ENCODE measurements around the gene CSNK1D. TPM values are rescaled to one million over a fixed set of nuclear protein-coding genes. Genes with fewer than 3 reads are reported as not detected.
A peak's percentile ranks its signal among the peaks of the same experiment; 100 is the strongest.

The CSNK1D gene
- total and polyA plus RNA-seq, 3 donors from 2014 or later, result 137 to 179 (median 178) TPM

DNA sequence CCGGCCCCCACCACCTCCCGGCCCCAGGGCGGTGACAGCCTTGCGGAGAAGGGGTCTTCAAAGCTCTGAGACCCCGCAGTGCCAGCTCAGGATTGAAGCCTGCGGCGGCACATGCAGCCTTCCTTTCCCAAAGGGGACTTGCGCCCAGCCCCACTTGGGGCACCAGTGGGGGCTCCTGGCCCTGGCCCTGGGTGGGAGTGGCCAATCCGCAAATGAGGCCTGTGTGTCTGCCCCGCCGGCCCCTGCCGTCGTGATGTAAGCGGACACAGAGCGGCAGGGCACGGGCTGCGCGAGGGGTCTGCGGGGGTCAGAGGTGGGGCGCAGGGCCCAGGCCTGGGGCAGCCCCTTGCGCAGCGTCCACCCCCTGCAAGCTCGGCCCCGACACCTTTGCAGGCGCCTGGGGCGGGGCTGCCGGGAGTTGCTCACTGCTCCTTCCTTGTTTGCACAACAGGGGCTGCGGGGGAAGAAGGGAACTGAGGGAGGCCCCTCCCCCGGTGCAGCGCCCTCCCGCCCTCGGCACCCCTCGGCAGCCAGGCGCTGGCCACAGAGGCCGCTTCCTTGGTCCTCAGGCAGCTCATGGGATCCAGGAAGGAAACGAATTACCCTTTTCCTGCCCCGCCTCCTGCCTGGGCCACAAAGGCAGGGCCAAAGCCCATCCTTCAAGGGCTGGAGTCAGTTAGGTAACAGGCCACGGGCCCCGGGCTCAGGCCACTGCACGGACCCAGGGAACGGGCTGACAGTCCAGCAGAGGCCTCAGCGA is 41.8 kb downstream of the CSNK1D start:
- Histone ChIP-seq H3K4me1 (peaks cover 67% of the 10 kb centered on the region), H3K36me3 (ENCODE audit: low read depth, missing control alignments) (no peaks in the 10 kb centered on the region), H3K9me3 (no peaks in the 10 kb centered on the region), H3K4me3 (peak overlapping the region; percentile 53 to 77), H3K27ac (peak overlapping the region; percentile 90 to 94), H3K27me3 (no peaks in the 10 kb centered on the region)
- 0 to 10% methylated on average over 3 to 26 of the region's 42 CpGs for WGBS, 2 donors
- peak; percentile 76 for DNase-seq
- TF ChIP-seq, protein P1, sequence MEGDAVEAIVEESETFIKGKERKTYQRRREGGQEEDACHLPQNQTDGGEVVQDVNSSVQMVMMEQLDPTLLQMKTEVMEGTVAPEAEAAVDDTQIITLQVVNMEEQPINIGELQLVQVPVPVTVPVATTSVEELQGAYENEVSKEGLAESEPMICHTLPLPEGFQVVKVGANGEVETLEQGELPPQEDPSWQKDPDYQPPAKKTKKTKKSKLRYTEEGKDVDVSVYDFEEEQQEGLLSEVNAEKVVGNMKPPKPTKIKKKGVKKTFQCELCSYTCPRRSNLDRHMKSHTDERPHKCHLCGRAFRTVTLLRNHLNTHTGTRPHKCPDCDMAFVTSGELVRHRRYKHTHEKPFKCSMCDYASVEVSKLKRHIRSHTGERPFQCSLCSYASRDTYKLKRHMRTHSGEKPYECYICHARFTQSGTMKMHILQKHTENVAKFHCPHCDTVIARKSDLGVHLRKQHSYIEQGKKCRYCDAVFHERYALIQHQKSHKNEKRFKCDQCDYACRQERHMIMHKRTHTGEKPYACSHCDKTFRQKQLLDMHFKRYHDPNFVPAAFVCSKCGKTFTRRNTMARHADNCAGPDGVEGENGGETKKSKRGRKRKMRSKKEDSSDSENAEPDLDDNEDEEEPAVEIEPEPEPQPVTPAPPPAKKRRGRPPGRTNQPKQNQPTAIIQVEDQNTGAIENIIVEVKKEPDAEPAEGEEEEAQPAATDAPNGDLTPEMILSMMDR (IDR thresholded peaks at IDR 0.05), result no peak
- TF ChIP-seq POLR2A (IDR thresholded peaks at IDR 0.05), result no peak
- intact Hi-C loops (cut with DNase I; ENCODE audit: low total_unique reads), result no loop called here

DNA sequence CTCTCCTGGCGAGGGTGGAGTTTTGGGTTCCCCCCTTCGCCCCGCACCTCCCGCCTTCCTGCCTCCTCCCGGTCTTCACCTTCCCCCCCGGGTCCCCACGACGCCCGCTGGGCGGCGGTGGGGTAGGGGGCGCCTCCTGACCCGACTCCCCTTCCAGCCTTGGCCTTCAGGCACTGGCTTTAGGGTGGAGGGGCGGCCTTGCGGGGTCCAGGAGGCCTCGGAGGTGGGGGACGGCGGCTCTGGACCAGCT is 42.3 kb downstream of the CSNK1D start:
- TF ChIP-seq POLR2A (IDR thresholded peaks at IDR 0.05), result no peak
- TF ChIP-seq, protein P1 (IDR thresholded peaks at IDR 0.05), result no peak
- H3K4me3 ChIP-seq, result peak overlapping the region; percentile 53 to 77
- intact Hi-C loops (cut with DNase I; ENCODE audit: low total_unique reads), result no loop called here
- H3K36me3 ChIP-seq (ENCODE audit: low read depth, missing control alignments), result no peaks in the 10 kb centered on the region
- no peaks in the 10 kb centered on the region for H3K9me3 ChIP-seq
- no peaks in the 10 kb centered on the region for H3K27me3 ChIP-seq
- DNase-seq, result no peak
- 0% methylated on average over 18 of the region's 18 CpGs; no CpG with 5 or more reads in 1 of the 2 donors for WGBS, 2 donors
- peaks cover 62% of the 10 kb centered on the region for H3K4me1 ChIP-seq
- H3K27ac ChIP-seq, result peak overlapping the region; percentile 90 to 94

DNA sequence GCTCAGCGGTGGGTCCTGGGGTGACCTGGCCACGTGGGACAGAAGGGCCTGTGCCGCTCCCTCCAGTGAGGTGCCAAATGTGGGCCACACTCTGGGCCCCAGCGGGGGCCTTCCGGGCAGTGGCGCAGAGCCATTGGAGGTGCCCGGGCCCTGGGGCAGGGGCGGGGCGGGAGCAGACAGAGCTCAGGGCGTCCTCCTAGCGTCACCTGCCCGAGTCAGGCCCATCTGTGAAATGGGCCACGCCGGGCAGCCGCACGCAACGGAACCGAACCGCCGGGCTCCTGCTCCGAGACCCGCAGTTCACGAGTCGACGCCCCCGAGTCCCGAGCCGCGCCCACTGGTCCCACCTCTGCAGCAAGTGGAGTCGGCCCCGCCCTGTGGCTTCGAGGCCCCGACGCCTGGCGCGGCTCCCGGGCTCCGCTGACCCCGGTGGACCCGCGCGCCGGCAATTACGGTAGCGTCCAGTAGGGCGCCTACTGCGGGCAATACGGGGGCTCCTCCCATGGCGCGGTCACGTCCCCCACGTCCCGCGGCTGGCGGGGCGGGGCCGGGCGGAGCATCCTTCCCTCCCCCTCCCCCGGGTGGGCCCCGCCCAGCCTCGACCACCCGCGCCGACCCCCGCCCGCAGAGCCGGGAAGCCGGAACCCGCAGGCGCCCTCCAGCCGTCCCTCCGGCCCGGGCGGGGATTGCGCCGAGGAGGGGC is 42.7 kb downstream of the CSNK1D start:
- no peaks in the 10 kb centered on the region for H3K27me3 ChIP-seq
- H3K4me3 ChIP-seq, result peak overlapping the region; percentile 53 to 77
- peaks cover 57% of the 10 kb centered on the region for H3K4me1 ChIP-seq
- intact Hi-C loops (cut with DNase I; ENCODE audit: low total_unique reads), result no loop called here
- no peak for TF ChIP-seq POLR2A (IDR thresholded peaks at IDR 0.05)
- TF ChIP-seq, protein P1 (IDR thresholded peaks at IDR 0.05), result peak; percentile 58 to 79 (median 69)
- WGBS, 2 donors, result 8% methylated on average over 69 of the region's 76 CpGs; no CpG with 5 or more reads in 1 of the 2 donors
- H3K27ac ChIP-seq, result peak overlapping the region; percentile 90 to 94
- H3K36me3 ChIP-seq (ENCODE audit: low read depth, missing control alignments), result no peaks in the 10 kb centered on the region
- DNase-seq, result peak; percentile 92
- no peaks in the 10 kb centered on the region for H3K9me3 ChIP-seq

DNA sequence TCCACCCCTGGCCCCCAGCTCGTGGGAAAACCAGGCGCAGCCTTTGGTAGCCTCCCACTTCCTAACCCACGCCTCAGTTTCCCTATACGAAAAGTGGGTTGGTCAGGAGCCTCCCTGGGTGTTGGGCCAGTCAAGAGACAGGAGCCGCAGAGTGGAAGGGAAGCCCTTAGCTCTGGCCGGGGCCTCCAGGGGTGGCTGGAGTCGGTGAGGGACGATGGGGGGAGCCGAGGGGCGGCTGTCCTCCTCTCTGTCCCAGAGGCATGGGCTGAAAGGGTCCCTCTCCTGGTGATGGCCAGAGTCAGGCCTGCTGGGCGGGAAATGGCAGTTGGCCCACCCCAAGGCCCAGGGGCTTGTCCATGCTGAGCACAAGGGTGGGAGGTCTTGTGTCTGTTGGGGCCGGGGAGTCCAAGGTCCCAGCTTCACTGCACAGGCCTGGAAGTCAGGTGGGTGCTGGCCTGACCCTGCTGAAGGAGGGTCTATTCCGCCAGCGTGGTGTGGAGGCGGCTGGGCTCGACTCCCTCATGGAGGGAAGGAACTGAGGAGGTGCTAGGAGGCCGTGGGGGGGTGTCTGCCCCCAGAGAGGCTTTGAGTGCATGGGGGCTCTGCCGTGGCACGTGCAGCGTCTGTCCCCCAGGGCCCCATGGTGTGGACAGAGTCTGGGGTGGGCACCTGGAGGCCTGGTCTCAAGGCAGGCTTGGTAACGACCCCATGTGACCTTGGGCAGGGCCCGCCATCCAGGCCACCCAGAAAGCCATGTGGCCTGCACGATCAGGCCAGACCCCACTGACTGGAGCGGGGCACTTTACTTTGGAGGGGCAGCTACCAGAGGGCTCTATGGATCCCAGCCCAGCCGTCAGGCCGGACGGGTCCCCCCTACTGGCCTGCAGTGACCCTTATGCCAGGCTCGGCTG is 43.5 kb downstream of the CSNK1D start:
- Histone ChIP-seq H3K4me1 (peaks cover 49% of the 10 kb centered on the region), H3K27ac (peak overlapping the region; percentile 90 to 94), H3K9me3 (no peaks in the 10 kb centered on the region), H3K4me3 (peak overlapping the region; percentile 53 to 77), H3K27me3 (no peaks in the 10 kb centered on the region), H3K36me3 (ENCODE audit: low read depth, missing control alignments) (no peaks in the 10 kb centered on the region)
- 40 to 43% methylated on average over 1 to 25 of the region's 28 CpGs for WGBS, 2 donors
- intact Hi-C loops (cut with DNase I; ENCODE audit: low total_unique reads), result no loop called here
- DNase-seq, result no peak
- TF ChIP-seq, protein P1 (IDR thresholded peaks at IDR 0.05), result no peak

Data from testis (tissue), 3 donors.